ENCODE data around the gene ZNF48. TPM values are rescaled to one million over a fixed set of nuclear protein-coding genes. Genes with fewer than 3 reads are reported as not detected.

Gene ZNF48
- total RNA-seq, 2 experiments from 2014 or later: 13.7 to 13.9 TPM

GRCh38 chr16:30418350-30419181 is 23.3 kb downstream of the ZNF48 start:
- Mint-ChIP-seq H3K9me3 (no peaks in the 10 kb centered on the region), H3K4me1 (peaks cover 35% of the 10 kb centered on the region), H3K27ac (peak overlapping the region; percentile 78), H3K27me3 (no peaks in the 10 kb centered on the region), H3K4me3 (peak overlapping the region; percentile 59), H3K36me3 (ENCODE audit: low read depth) (peaks cover 21% of the 10 kb centered on the region)
- ChIA-PET POLR2A (interaction anchor here (0.5 to 1.5 kb wide), 6 partner anchors 8 to 192 kb away, joined by 3 to 6 read pairs (median 3); partner anchors contain the start of genes DCTPP1, ZNF689 and ZNF747), CTCF (interaction anchor here (0.6 to 5.5 kb wide), 14 partner anchors 9 to 327 kb away, joined by 3 to 47 read pairs (median 4); partner anchors contain the start of genes DCTPP1 and ZNF771)
- no peak for DNase-seq

- ChIA-PET POLR2A (no interaction called here), CTCF (interaction anchor here (0.6 to 5.5 kb wide), 6 partner anchors 9 to 103 kb away, joined by 3 to 47 read pairs (median 4); partner anchors contain the start of genes DCTPP1 and ZNF771)
- H3K27ac Mint-ChIP-seq: no peak overlapping the region
- H3K36me3 Mint-ChIP-seq (ENCODE audit: low read depth): peaks cover 32% of the 10 kb centered on the region
- no peak overlapping the region for H3K4me3 Mint-ChIP-seq
- DNase-seq: no peak
- H3K27me3 Mint-ChIP-seq: no peaks in the 10 kb centered on the region
- H3K4me1 Mint-ChIP-seq: peaks cover 33% of the 10 kb centered on the region
- no peaks in the 10 kb centered on the region for H3K9me3 Mint-ChIP-seq
Observed at GRCh38 chr16:30421010-30421409, 25.8 kb downstream of the ZNF48 start.

GRCh38 chr16:30428055-30428454 is 32.8 kb downstream of the ZNF48 start:
- ChIA-PET POLR2A (no interaction called here), CTCF (interaction anchor here (1.8 to 2.0 kb wide), 2 partner anchors 10 to 16 kb away, joined by 6 to 7 read pairs; no protein-coding TSS in a partner anchor)
- H3K4me3 Mint-ChIP-seq: peak overlapping the region; percentile 20

GRCh38 chr16:30429418-30429677 is 34.1 kb downstream of the ZNF48 start:
- POLR2A ChIA-PET: interaction anchor here (0.5 to 1.0 kb wide), 6 partner anchors 11 to 205 kb away, joined by 3 to 6 read pairs (median 3); partner anchors contain the start of gene ZNF689
- CTCF ChIA-PET: interaction anchor here (0.6 to 2.1 kb wide), 52 partner anchors 9 to 375 kb away, joined by 3 to 17 read pairs (median 4); partner anchors contain the start of genes ITGAL, SEPTIN1, TBC1D10B and TBX6
- Mint-ChIP-seq H3K27ac (no peak overlapping the region), H3K4me3 (no peak overlapping the region), H3K36me3 (ENCODE audit: low read depth) (peaks cover 19% of the 10 kb centered on the region), H3K9me3 (no peaks in the 10 kb centered on the region), H3K27me3 (no peaks in the 10 kb centered on the region), H3K4me1 (peaks cover 33% of the 10 kb centered on the region)
- DNase-seq: no peak

More at GRCh38 chr16:30428055-30428454, 32.8 kb downstream of the ZNF48 start:
- no peaks in the 10 kb centered on the region for H3K9me3 Mint-ChIP-seq
- H3K27ac Mint-ChIP-seq: peak overlapping the region; percentile 20
- peaks cover 29% of the 10 kb centered on the region for H3K36me3 Mint-ChIP-seq (ENCODE audit: low read depth)
- no peak for DNase-seq
- no peaks in the 10 kb centered on the region for H3K27me3 Mint-ChIP-seq
- peaks cover 25% of the 10 kb centered on the region for H3K4me1 Mint-ChIP-seq

GRCh38 chr16:30429678-30430427 is 34.6 kb downstream of the ZNF48 start, which contains the start of gene DCTPP1:
Gene DCTPP1, minus strand, starts transcription at chr16:30430030. Its CDS starts 50 bp downstream, at chr16:30429980.
- Mint-ChIP-seq H3K9me3 (no peaks in the 10 kb centered on the region), H3K36me3 (ENCODE audit: low read depth) (peaks cover 19% of the 10 kb centered on the region), H3K27me3 (no peaks in the 10 kb centered on the region), H3K4me3 (no peak within 1 kb of the TSS), H3K27ac (no peak within 1 kb of the TSS), H3K4me1 (peaks cover 38% of the 10 kb centered on the region)
- CTCF ChIA-PET: interaction anchor here (0.6 to 2.1 kb wide), 54 partner anchors 9 to 375 kb away, joined by 3 to 17 read pairs (median 4); partner anchors contain the start of genes ITGAL, SEPTIN1, TBC1D10B and TBX6
- DNase-seq: peak; percentile 99
- POLR2A ChIA-PET: interaction anchor here (0.5 to 1.1 kb wide), 8 partner anchors 12 to 206 kb away, joined by 3 to 6 read pairs (median 3); partner anchors contain the start of gene ZNF689

- ChIA-PET POLR2A (interaction anchor here (0.6 to 1.1 kb wide), 6 partner anchors 13 to 205 kb away, joined by 3 to 6 read pairs (median 4); no protein-coding TSS in a partner anchor), CTCF (interaction anchor here (0.8 to 2.1 kb wide), 35 partner anchors 9 to 339 kb away, joined by 3 to 17 read pairs (median 5); partner anchors contain the start of genes ITGAL, SEPTIN1, TBC1D10B and TBX6)
- H3K36me3 Mint-ChIP-seq (ENCODE audit: low read depth): peaks cover 20% of the 10 kb centered on the region
- peaks cover 41% of the 10 kb centered on the region for H3K4me1 Mint-ChIP-seq
- DNase-seq: no peak
- no peaks in the 10 kb centered on the region for H3K9me3 Mint-ChIP-seq
- no peaks in the 10 kb centered on the region for H3K27me3 Mint-ChIP-seq
- no peak overlapping the region for H3K4me3 Mint-ChIP-seq
- no peak overlapping the region for H3K27ac Mint-ChIP-seq
Observed at GRCh38 chr16:30430428-30430970, 35.3 kb downstream of the ZNF48 start.

- H3K4me1 Mint-ChIP-seq: peaks cover 18% of the 10 kb centered on the region
- ChIA-PET POLR2A (no interaction called here), CTCF (interaction anchor here (0.6 to 1.5 kb wide), 6 partner anchors 23 to 293 kb away, joined by 3 to 6 read pairs (median 4); no protein-coding TSS in a partner anchor)
- no peak overlapping the region for H3K27ac Mint-ChIP-seq
- peaks cover 1% of the 10 kb centered on the region for H3K36me3 Mint-ChIP-seq (ENCODE audit: low read depth)
- H3K9me3 Mint-ChIP-seq: no peaks in the 10 kb centered on the region
- DNase-seq: no peak
- no peaks in the 10 kb centered on the region for H3K27me3 Mint-ChIP-seq
- no peak overlapping the region for H3K4me3 Mint-ChIP-seq
Observed at GRCh38 chr16:30434852-30435251, 39.6 kb downstream of the ZNF48 start.

GRCh38 chr16:30437511-30438046 is 42.4 kb downstream of the ZNF48 start:
- no peaks in the 10 kb centered on the region for H3K9me3 Mint-ChIP-seq

GRCh38 chr16:30438835-30439234 is 43.6 kb downstream of the ZNF48 start:
- H3K4me3 Mint-ChIP-seq: no peak overlapping the region
- H3K27ac Mint-ChIP-seq: no peak overlapping the region
- CTCF ChIA-PET: interaction anchor here (0.6 to 2.7 kb wide), 4 partner anchors 9 to 176 kb away, joined by 4 to 11 read pairs (median 6); partner anchors contain the start of gene DCTPP1
- H3K4me1 Mint-ChIP-seq: peaks cover 25% of the 10 kb centered on the region
- POLR2A ChIA-PET: no interaction called here
- H3K27me3 Mint-ChIP-seq: no peaks in the 10 kb centered on the region
- H3K9me3 Mint-ChIP-seq: no peaks in the 10 kb centered on the region
- peaks cover 15% of the 10 kb centered on the region for H3K36me3 Mint-ChIP-seq (ENCODE audit: low read depth)
- DNase-seq: no peak

More at GRCh38 chr16:30437511-30438046, 42.4 kb downstream of the ZNF48 start:
- no peak for DNase-seq
- Mint-ChIP-seq H3K27me3 (no peaks in the 10 kb centered on the region), H3K4me1 (peaks cover 19% of the 10 kb centered on the region), H3K27ac (no peak overlapping the region), H3K36me3 (ENCODE audit: low read depth) (peaks cover 4% of the 10 kb centered on the region), H3K4me3 (no peak overlapping the region)
- POLR2A ChIA-PET: no interaction called here
- CTCF ChIA-PET: interaction anchor here (1.3 to 1.5 kb wide), 2 partner anchors 12 to 21 kb away, joined by 4 read pairs; no protein-coding TSS in a partner anchor

- no peaks in the 10 kb centered on the region for H3K9me3 Mint-ChIP-seq
- ChIA-PET CTCF (interaction anchor here (1.8 to 2.7 kb wide), 2 partner anchors 10 to 175 kb away, joined by 5 to 11 read pairs; partner anchors contain the start of gene DCTPP1), POLR2A (no interaction called here)
- no peaks in the 10 kb centered on the region for H3K27me3 Mint-ChIP-seq
- H3K4me1 Mint-ChIP-seq: peaks cover 25% of the 10 kb centered on the region
- DNase-seq: no peak
- H3K4me3 Mint-ChIP-seq: no peak overlapping the region
- H3K36me3 Mint-ChIP-seq (ENCODE audit: low read depth): peaks cover 25% of the 10 kb centered on the region
- no peak overlapping the region for H3K27ac Mint-ChIP-seq
Observed at GRCh38 chr16:30439720-30440348, 44.6 kb downstream of the ZNF48 start.

- Mint-ChIP-seq H3K27me3 (no peaks in the 10 kb centered on the region), H3K36me3 (ENCODE audit: low read depth) (peaks cover 32% of the 10 kb centered on the region), H3K27ac (peak overlapping the region; percentile 7), H3K4me3 (peak overlapping the region; percentile 88), H3K9me3 (no peaks in the 10 kb centered on the region), H3K4me1 (peaks cover 50% of the 10 kb centered on the region)
- no peak for DNase-seq
- ChIA-PET POLR2A (no interaction called here), CTCF (interaction anchor here (1.1 to 2.4 kb wide), 5 partner anchors 14 to 92 kb away, joined by 3 to 9 read pairs (median 6); partner anchors contain the start of gene DCTPP1)
Observed at GRCh38 chr16:30443631-30444030, 48.4 kb downstream of the ZNF48 start.

All from activated CD4-positive, alpha-beta T cell treated with anti-CD3 and anti-CD28 coated beads, Interleukin-2, amount 10 ng/mL, durations not matched to agents 7 days and 5 days (primary cell).